Measurements from ENCODE around the gene GSDME. TPM values are rescaled to one million over a fixed set of nuclear protein-coding genes. Genes with fewer than 3 reads are reported as not detected.

The GSDME gene
- total RNA-seq, 1 experiment from 2014 or later, result 5.5 TPM

DNA sequence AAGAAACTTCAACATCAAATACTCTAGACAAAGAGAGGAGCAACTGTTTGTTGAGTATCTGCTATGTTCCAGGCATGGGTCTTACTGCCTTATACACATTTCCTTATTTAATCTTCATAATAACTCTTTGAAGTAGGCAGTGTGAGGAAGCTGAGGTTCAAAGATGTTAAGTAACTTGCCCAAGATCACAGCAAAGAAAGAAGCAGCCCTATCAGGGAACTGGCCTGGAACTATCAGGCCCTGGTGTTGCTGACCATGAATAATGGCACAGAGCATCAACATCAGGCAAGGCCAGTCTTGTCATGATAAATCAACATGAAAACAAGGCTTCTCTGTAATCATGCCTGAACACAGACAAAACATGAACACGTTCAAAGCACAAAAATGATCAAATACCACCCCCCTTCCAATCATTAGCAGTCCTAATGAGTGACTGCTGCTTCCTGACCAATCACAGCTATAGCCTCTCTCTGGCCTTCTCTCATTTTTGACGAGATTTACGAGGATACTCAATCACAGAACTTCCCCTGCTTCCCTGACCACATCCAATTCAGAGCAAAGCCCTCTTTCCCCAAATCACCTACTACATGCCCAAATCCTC, 2.3 kb downstream of the GSDME start:
- no peak overlapping the region for H3K18ac ChIP-seq (ENCODE audit: insufficient read length, low read depth, low read length)
- Mint-ChIP-seq H3K9me3 (no peaks in the 10 kb centered on the region), H3K27me3 (ENCODE audit: low read depth) (peaks cover 58% of the 10 kb centered on the region), H3K4me1 (peaks cover 20 to 30% of the 10 kb centered on the region in 2 experiments), H3K27ac (no peak overlapping the region), H3K4me3 (no peak overlapping the region; a peak in 1 of 5 replicates), H3K36me3 (ENCODE audit: insufficient read depth in 1 of 3, low read depth in 3 of 3) (no peaks in the 10 kb centered on the region)
- H3K9me3 ChIP-seq (ENCODE audit: control insufficient read depth, low read depth, low read length), result no peaks in the 10 kb centered on the region
- no peak overlapping the region for H2BK12ac ChIP-seq (ENCODE audit: insufficient read length, low read depth, low read length)
- no peak overlapping the region for H2AFZ ChIP-seq (ENCODE audit: low read length)
- H4K5ac ChIP-seq (ENCODE audit: insufficient read length, low read depth, low read length), result no peak overlapping the region
- no peak overlapping the region for H3K56ac ChIP-seq (ENCODE audit: insufficient read length, low read depth, low read length)
- no peak overlapping the region for H3K4ac ChIP-seq (ENCODE audit: low read depth, low read length)
- no peaks in the 10 kb centered on the region for H3K79me1 ChIP-seq (ENCODE audit: insufficient read depth, low read depth, low read length, poor library complexity, severe bottlenecking)
- H2BK5ac ChIP-seq (ENCODE audit: insufficient read length, low read length), result no peak overlapping the region
- no peaks in the 10 kb centered on the region for H4K20me1 ChIP-seq (ENCODE audit: control insufficient read depth, insufficient read depth, insufficient read length)
- H3K9ac ChIP-seq (ENCODE audit: extremely low read depth, insufficient read length, low read length), result no peak overlapping the region
- no peak overlapping the region for H2BK15ac ChIP-seq (ENCODE audit: low read depth, low read length)
- no peak for TF ChIP-seq CTCF (conservative IDR thresholded peaks at IDR 0.05)
- no peak overlapping the region for H2BK20ac ChIP-seq (ENCODE audit: low read depth, low read length, poor library complexity, severe bottlenecking)
- no peak overlapping the region for H3K14ac ChIP-seq (ENCODE audit: insufficient read depth, low read length)
- peaks cover 3% of the 10 kb centered on the region; the same call in 1 of the 2 replicates for H3K4me1 ChIP-seq (ENCODE audit: insufficient read depth, low read length)
- peaks cover 26% of the 10 kb centered on the region; the same call in 1 of the 2 replicates for H3K27me3 ChIP-seq (ENCODE audit: insufficient read depth, low read length)
- no peak overlapping the region for H3K23ac ChIP-seq (ENCODE audit: insufficient read length, low read depth, low read length)
- no peak overlapping the region for H3K4me2 ChIP-seq (ENCODE audit: insufficient read depth, insufficient read length, low read length)
- no peak overlapping the region for H2BK120ac ChIP-seq (ENCODE audit: low read depth, low read length, poor library complexity, severe bottlenecking)
- DNase-seq, result no peak
- H3K23me2 ChIP-seq (ENCODE audit: insufficient read length, low read depth, low read length, poor library complexity, severe bottlenecking), result peaks cover 12% of the 10 kb centered on the region
- no peak overlapping the region for H4K91ac ChIP-seq (ENCODE audit: insufficient read length, low read depth, low read length)
- no CpG with 5 or more reads among the region's 3 CpGs for WGBS (ENCODE audit: extremely low coverage, insufficient read length, low lambda C conversion rate)
- H3K79me2 ChIP-seq (ENCODE audit: insufficient read depth, low read length), result no peaks in the 10 kb centered on the region
- H4K8ac ChIP-seq (replicated peaks; ENCODE audit: insufficient read length, low read depth, low read length), result no peak overlapping the region
- H2AK5ac ChIP-seq (ENCODE audit: insufficient read length, low read length), result no peak overlapping the region
- H3T11ph ChIP-seq (ENCODE audit: low read length), result no peak overlapping the region
- no peak overlapping the region for H3K27ac ChIP-seq (ENCODE audit: insufficient read length, low read depth, low read length)

All from H9 (cell line).